ENCODE measurements around the gene VCL.
"Not testable (repeated sequence)": the region's sequence is repeated elsewhere in the genome, so short reads cannot be mapped to it uniquely, and the experiment has no call there.

Gene VCL

DNA sequence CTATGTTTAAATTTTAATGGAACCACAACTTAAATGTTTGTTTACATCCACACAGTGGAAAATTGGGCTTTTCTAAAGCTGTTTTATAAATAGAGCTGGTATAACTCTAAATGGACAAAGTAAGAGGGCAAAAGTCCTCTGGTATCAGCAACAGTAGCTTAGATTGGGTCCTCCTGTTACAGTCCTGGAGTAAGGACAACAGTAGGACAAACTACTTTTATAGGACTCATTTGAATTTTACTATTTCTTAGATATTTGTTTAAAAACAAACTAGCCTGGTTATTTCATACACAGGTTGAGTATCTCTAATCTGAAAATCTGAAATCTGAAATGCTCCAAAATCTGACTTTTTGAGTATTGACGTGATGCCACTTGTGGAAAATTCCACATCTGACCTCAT, 8.4 kb downstream of the VCL start:
- DNase-seq (ENCODE audit: low spot score), result no peak

DNA sequence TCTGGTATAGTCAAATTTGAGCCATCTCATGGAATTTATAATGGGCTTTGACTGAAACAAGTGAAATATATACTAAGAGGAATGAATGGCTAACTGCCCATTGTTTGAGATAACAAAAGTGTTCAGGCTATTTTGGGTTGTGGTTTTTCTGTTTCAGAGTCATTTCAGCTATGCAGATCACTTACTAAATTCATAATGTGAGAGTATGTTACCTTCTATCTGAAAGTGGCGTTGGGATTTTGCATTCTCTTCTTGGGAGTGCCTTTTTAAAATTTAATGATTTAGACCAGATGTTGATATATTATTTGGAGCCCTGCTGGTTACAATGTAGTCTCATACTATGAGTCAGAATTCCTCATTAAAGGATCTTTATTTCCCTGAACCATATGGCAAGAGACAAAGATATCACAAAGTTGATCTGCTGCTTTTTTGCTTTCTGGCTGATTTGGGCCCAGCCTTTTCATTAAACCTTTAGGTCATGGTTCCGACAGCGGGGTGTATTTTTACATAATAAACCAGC, 10.4 kb downstream of the VCL start:
- peak; percentile 62 for DNase-seq (ENCODE audit: low spot score)

DNA sequence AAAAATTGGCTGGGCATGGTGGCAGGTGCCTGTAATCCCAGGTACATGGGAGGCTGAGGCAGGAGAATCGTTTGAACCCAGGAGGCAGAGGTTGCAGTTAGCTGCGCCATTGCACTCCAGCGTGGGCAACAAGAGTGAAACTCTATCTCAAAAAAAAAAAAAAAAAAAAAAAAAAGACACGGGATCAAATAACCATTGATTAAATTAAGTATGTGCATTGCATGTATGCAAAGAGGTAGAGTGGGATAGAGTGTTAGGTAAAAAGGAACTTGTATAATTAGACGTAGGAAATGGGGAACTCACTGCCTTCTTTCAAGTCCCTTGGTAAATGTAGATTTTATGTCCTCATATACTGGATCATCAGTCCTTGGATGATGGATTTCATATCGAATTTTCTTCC, 13.1 kb downstream of the VCL start:
- no peak for DNase-seq (ENCODE audit: low spot score)

DNA sequence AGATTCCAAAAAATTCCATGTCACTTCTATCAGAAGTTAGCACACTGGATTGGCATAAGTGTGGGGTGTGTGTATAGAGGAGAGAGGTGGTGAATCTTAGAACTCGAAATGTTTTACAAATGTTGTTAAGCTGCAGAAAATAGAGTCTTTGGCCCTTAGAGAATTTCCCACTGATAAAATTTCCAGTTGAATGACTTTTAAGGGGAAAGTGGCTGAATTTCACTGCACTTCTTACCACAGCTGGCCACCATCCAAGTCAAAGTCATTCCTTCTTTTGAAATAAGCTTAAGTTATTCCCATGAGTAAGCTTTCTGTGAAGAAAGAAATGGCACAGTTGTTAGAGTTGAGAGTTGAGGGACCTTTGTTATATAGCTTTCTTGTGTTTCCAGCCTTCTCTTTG, 13.9 kb downstream of the VCL start:
- DNase-seq (ENCODE audit: low spot score), result peak; percentile 37

DNA sequence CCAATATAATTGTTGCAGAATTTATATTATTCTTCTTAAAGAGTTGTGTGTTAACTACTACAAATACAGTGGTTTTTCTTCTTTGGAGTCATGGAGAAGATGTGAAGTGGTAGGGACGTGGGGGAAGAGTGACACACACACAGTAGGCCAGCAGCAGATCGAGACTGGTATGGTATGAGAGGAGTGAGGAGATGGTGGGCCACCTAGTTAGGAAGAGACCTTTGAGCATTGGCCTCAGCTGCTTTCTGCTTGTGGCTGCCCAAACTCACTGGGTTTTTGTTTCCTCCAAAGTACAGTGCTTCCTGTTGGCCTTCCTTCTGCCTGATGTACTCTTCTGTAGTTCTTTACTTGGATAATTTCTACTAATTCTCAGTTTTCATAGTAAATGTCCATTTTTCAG, 14.6 kb downstream of the VCL start:
- DNase-seq (ENCODE audit: low spot score), result no peak

DNA sequence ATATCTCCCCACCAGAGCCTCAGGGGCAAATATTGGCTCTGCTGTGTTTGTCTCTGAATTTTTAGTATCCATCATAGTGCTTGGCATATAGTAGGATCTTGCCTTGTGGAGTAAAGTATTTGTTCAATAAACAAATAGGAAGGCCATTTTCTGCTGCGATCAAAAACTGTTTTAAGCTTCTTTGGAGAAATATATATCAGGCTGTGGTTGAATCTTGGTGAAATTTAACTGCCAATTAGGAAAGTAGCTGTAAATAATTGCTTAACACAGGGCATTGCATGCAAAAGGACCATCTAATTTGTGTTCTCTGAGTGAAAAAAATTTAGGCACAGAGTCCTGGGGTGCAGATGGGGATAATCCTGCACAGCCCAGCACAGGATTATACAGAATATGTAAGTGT, 15.1 kb downstream of the VCL start:
- no peak for DNase-seq (ENCODE audit: low spot score)

DNA sequence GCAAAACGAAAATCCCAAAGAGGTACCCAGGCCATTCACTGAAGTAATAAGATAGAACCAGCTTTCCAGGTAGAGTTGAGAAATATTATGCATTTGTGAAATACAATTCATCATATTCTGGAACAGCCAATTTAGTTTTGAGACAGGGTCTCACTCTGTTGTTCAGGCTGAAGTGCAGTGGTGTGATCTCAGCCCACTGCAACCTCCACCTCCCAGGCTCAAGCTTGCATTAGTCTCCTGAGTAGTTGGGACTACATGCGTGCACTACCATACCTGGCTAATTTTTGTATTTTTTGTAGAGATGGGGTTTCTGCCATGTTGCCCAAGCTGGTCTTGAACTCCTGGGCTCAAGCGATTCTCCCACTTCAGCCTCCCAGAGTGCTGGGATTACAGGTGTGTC, 16.7 kb downstream of the VCL start:
- not testable (repeated sequence) for DNase-seq (ENCODE audit: low spot score)

DNA sequence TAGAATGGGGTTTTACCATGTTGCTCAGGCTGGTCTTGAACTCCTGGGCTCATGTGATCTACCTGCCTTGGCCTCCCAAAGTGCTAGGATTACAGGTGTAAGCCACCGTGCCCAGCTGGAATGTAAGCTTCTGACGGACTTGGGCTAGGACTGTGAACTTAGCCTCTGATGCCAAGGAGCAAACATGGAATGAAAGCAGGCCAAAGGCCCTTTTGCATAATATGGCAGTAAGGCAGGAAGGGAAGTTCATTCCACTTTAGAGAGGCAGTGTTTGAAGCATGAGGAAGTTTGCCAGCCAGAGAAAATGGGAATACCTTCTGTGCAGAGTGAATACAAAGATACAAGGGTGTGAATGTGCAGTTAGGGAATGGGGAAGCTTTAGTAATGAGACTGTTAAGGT, 20.3 kb downstream of the VCL start:
- DNase-seq (ENCODE audit: low spot score), result no peak

DNA sequence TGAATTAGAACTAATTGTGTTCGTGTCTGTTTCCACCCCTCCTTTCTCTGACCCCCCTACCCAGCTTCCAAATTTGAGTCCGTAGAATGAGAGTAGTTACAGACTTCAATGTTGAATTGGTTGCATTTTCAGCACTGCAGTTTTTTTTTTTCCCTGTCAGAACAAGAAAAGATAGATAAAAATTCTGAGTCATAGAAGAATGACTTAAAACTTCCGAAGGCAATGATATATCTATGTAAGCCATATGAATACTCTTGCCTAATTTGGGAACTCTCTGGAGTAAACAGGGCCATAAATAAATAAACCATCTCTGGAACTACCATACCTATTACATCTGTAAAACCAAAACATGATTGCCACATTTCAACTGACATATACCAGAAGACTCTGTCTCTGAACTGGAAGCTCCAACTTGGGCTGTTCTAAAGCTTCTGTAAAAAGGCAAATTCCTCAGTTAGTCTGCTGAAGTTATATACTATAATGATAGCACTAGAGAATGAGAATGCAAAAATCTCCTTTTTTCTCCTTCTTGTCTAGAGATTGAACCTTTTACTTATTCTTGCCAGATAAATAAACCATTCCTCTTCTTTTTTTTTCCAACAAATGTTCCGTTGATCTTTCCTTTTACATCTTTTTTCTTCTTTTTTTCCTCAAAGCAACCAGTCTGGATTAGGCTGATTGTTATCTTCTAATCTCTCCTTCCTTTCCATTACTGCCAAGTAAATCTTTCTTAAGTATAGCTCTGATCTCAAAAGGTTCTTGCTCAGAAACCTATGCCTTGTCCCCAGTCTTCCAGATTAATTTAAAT, 23.5 kb downstream of the VCL start:
- peak; percentile 22 for DNase-seq (ENCODE audit: low spot score)

DNA sequence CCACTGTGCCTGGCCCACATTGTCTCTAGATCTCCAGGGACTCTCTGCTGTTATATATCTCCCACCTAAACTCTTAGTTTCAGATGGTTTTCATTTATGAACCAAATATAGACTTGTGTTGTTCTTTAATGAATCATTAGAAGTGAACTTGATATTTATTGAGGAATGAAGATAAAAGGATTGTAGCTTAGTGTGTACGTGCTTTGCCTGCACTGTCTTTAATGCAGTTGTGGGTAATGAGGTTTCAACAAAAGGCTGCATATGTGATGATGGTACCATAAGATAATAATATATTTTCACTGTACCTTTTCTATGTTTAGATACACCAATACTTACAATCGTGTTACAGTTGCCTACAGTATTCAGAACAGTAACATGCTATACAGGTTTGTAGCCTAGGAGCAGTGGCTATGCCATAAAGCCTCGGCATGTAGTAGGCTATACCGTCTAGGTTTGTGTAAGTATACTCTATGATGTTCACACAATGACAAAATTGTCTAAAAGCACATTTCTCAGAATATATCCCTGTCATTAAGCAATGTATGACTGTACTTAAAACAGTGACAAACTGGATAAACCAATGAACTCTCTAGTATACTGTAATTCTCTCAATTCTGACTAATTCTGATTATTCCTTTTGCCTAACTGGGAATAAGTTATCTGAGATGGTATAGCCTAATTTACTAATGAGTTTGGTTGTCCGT, 25.2 kb downstream of the VCL start:
- no peak for DNase-seq (ENCODE audit: low spot score)

DNA sequence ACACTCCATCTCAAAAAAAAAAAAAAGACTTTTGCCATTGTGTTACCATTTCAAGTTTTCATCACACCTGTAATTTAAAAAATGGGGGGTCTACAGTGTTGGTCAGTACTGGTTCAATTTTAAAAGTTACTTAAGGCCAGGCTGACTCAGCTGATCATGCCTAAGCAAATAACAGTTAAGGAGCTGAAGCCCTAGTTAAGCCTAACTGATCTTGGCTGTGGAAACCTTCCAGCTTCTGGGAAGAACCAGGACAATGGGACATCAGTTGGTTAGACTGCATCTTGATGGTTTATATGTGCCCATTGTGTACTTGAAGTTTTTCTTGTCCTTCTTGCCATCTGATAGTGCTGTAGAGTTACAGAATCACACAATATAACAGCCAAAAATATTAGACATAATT, 26.7 kb downstream of the VCL start:
- no peak for DNase-seq (ENCODE audit: low spot score)

DNA sequence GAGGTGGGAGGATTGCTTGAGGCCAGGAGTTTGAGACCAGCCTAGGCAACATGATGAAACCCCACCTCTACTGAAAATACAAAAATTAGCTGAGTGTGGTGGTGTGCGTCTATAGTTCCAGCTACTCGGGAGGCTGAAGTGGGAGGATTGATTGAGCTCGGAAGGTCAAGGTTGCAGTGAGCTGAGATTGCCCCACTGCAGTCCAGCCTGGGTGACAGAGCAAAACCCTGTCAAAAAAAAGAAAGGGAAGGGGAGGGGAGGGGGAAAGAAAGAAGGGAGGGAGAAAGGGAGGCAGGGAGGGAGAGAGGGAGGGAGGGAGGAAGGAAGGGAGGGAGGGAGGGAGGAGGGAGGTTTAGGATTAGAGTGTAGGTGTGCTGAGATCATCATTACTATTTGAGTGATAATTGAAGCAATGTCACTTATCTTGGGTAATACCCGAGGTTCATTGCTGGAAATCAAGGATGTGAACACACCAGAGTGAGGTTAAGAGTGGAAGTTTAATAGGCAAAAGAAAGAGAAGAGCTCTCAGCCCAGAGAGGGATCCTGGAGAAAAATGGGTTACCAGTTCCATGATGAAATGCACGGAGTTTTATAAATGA, 27.6 kb downstream of the VCL start:
- DNase-seq (ENCODE audit: low spot score), result no peak

DNA sequence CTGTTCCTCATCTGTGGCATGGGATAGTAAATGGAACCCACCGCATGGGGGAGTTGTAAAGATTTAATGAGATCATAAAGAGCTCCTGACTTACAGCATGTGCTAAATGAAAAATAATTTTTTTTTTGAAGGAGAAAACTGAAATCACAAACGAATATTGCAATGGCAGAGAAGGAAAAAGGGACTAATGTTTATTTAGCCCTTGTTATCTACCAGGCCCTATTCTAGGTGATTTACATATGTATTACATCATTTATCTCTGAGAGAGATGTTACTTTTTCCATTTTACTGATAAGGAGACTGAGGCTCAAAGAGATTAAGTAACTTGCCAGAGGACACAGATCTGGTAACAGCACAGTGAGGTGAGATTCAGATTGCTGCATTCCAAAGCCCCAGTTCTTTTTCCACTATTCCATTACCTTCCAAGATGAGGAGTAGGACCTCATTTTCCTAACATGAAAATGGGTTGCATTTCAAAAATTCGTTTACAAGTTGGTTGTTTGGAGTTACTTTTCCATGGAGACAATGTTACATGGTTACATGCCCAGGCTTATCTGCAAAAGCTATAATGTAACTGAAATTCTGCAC, 28.6 kb downstream of the VCL start:
- no peak for DNase-seq (ENCODE audit: low spot score)

DNA sequence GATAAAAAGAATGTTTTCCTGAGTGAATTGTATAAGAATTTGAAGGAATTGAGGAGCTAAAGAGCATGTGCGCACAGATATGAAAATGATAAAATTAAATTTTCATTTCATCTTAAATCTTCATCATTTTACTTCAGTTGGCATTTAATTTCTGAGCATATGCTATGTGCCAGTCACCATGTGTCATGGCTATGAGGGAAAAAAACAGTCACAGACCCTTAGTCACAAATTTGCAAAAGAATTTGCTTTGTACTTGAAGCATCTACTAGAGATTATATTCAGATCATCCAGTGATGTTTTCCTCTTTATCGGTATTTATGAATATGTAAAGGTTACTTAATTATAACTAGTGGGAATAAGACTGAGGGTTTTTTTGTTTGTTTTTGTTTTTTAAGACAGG, 29.8 kb downstream of the VCL start:
- no peak for DNase-seq (ENCODE audit: low spot score)

DNA sequence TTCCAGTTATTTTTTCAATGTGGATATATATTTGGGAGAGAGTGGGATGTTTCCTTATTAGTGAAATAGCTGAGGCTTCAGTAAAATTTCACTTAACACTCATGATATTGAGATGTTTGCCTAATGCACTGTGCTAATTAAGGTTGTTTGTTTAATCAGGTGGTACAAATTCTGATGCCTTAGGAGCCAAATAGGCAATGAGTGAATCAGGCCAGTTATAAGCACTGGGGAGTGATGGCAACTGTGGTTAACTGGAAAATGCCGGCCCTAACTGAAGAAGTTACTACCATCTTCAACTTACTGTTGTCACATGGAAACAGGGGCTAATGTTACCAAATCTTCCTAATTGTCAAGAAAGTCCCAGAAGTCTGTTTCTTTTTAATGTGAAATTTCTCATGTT, 32.0 kb downstream of the VCL start:
- DNase-seq (ENCODE audit: low spot score), result no peak

DNA sequence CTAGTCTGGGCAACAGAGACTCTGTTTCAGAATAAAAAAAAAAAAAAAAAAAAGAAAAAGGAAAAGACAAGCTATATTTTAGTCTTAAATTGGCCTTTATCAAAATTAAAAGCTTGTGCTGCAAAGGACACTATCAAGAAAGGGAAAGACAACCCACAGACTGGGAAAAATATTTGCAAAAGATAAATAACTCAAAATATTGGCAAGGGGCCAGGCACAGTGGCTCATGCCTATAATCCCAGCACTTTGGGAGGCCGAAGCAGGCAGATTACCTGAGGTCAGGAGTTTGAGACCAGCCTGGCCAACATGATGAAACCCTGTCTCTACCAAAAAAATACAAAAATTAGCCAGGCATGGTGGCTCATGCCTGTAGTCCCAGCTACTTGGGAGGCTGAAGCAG, 34.3 kb downstream of the VCL start:
- DNase-seq (ENCODE audit: low spot score), result not testable (repeated sequence)

DNA sequence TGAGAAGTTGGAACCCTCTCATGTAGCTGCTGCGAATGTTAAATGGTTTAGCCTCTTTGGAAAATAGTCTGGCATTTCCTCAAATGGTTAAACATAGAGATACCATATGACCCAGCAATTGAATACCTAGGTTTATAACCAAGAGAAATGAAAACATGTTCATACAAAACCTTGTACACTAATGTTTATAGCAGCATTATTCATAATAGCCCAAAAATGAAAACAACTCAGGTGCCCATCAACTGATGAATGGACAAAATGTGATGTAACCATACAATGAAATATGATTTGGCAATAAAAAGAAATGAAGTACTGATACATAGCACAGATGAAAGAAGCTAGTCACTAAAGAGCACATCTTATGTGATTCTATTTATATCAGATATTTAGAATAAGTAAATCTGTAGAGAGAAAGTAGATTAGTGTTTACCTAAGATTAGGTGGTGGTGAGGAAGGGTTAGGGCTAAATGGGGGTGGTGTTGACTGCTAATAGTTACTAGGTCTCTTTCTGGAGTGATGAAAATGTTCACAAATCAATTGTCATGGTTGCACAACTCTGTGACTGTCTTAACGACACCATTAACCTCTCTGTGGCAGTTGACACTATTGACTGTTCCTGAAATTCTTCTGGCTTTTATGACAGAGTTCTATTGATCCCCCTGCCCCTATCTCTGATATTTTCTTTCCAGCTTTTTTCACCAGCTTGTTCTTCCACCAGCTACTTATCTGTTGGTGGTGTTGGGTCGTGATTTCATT, 35.2 kb downstream of the VCL start:
- no peak for DNase-seq (ENCODE audit: low spot score)

DNA sequence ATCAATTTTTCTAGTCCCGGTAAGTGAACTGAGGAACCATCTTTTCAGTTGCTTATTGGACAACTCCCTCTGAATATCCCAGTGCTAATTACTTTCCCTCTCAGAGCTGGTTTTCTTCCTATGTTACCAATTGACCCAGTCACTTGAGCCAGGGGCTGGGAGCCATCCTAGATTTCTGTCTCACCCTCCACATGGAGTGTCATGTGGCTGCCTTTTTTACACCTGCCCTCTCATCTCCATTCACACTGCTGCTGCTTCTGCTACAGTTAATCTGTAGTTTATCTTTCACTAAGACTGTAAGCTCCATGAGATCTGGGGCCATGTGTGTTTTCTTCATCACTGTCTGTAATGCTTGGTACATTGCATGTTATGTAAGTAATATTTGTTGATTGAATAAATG, 35.8 kb downstream of the VCL start:
- DNase-seq (ENCODE audit: low spot score), result no peak

DNA sequence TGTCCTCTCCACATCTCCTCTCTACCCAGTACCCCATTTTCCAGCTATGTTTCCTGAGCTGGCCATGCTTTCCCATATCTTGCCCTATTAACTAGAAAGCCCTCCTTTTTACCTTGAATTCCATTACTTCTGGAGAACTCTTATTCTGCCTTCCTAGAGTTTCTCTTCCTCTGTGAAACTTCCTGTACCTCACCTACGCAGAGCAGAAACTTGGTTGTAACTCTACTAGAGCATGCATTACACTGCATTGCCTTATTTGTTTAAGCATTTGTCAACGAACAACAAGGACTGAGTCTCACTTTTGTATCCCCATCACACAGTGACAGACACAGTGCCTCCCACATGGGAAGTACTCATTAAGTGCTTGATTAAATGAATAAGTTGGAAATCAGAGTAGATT, 36.4 kb downstream of the VCL start:
- DNase-seq (ENCODE audit: low spot score), result no peak

DNA sequence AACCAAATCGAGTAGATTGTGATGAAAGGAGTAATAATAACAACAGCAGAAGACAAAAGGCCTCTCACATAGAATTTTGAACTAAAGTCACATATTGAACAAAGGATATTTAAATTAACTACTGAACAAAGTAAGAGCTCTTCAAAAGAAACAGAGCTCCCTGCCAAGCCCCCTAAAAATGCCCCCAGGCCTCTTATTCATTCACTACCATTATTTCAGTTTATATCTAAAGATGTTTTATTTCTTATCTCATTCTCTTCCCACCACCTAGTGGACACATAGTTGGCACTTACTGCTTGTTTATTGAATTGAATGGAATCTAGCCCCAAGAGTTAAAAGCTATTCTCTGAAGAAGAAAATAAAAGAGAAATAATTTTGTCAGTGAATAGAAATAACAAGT, 37.4 kb downstream of the VCL start:
- no peak for DNase-seq (ENCODE audit: low spot score)

DNA sequence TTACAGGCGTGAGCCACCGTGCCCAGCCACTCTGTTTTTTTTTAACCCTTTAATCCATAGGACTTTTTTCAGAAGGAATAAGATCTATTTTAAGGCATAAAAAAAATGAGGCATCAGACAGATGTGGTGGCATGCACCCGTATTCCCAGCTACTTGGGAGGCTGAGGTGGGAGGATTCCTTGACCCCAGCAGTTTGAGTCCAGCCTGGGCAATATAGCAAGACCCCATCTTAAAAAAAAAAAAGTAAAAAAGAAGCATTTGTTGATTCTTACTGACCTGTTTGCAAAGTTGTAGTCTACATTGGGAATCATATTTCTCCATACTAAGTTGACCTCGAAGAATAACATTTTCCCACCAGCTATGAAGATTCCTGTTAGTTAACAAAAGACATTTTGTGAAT, 38.6 kb downstream of the VCL start:
- DNase-seq (ENCODE audit: low spot score), result no peak

DNA sequence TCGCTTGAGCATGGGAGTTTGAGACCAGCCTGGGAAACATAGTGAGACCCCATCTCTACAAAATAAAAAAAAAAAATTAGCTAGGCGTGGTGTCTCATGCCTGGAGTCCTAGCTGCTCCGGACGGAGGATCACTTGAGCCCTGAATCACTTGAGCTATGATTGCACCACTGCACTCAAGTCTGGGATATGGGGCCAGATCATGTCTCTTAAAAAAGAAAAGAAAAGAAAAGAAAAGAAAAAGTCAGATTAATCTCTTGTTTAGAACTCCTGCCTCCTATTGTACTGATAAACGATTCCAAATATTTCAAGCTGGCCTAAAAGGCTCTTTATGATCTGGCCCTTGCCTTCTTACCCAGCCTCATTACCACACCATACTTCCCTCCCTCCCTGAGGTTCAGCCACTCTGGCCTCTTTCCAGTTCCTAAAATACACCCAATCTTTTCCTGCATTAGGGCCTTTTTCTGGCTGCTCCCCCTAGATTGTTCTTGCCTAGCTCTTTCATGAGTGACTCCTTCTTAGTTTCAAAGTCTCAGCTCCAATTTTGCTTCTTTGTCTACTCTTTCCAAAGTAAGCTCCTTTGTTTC, 41.7 kb downstream of the VCL start:
- DNase-seq (ENCODE audit: low spot score), result peak; percentile 63

Data from AG08395 (cell line).